Measurements from ENCODE around the gene ZNF385B.

Gene ZNF385B

DNA sequence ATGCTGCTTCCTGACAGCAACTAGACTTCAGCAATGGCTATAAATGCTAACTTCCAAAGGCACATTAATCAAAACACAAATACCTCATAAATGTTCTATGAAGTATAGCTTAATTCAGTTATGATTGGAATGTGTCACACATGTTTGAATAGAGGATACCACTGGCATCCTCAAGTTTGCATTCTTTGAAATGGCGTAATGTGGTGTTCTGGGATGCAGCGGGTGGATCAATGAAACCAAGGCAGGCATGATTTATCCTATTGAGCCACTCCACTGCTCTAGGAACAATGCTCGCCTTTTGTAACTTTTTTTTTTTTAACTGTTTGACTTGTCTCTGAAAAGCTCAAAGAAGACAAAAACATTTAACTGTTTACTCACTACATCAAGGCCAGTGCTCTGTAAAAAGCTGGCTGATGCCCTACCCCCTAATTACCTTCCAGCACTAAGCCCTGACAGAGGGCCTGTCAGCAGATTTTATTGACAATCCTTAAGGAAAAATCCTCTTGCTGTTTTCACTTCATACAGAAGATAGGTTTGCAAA, 318.0 kb downstream of the ZNF385B start:
- FAIRE-seq = no peak

DNA sequence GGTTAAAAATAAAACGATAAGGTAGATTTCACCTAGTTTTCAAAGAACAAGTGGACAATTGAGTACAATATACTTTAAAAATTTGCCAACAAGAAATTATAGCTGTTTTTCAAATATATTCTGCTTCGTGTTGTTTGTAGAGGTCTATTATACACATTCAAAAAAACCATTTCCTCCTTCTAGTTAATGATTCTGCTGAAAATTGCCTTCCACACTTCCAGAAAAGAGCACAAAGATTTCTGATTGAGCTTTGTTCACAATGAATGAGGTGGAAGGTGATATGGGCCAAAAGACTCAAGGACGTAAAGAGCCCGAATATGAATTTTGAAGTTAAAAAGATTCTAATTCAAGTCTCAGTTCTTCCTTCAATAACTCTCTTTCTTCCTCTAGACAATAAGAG, 319.8 kb downstream of the ZNF385B start:
- FAIRE-seq = no peak

GRCh38 chr2:179539124-179539511, 322.3 kb downstream of the ZNF385B start:
- no peak for FAIRE-seq

- no peak for FAIRE-seq
Observed at GRCh38 chr2:179538406-179539123, 322.8 kb downstream of the ZNF385B start.

DNA sequence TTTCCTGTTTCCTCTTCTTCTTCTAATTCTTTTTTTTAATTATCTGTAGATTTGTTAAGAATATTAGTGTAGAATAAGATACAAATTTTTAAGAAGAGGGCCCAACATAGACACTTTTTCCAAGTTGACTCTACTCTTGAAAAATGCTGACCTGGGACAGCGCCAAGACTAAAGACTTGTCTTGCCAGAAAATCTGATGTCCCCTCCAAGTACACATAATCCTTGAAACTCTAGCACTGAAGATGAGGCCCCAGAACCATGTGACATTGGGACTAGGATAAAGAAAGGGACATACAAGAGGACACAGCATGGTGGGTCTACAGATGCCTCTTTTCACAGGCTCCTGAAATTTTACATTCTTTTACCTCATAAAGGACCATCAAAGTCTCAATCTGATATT, 325.2 kb downstream of the ZNF385B start:
- FAIRE-seq = no peak

DNA sequence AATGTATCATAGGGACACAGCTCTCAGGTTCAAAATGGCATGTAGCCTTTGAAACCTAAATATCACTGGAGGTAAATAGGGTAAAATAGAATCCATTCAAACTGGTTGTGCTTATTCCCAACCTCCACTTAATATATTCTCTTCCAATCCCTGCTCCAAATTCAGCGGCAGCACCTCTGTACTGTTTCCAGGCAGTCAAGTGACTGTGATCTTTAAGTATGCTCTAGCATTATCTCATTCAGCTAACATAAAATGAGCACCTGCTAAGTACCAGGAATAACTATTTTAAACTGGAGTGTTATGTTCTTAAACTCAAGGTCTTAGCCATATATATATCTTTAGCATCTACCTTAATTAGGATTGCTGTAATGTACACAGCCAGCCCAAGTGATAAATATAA, 327.5 kb downstream of the ZNF385B start:
- FAIRE-seq = no peak

- no peak for FAIRE-seq
Observed at GRCh38 chr2:179532863-179533278, 328.5 kb downstream of the ZNF385B start.

DNA sequence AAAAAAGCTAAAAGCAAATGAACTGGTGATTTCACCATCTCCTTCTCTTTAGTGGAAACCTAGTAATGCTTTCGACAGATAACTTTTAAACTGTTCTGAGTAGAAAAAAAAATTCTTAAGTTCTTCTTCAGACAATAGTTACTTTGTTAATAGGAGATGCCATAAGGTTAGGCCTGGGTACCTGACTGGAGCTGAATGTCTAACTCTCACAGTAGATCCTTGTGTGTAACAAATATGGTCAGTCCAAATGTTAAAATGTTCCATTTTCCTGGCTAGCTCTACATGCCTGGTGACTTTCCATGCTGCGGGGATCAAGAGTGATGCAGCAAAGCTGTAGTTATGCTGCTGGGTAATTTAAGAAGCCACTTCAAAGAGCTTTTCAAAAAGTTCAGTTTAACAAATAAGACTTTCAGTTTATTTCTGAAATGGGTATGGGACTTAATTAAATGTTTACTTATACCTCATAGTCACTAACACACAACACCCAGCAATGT, 332.8 kb downstream of the ZNF385B start:
- no peak for FAIRE-seq

DNA sequence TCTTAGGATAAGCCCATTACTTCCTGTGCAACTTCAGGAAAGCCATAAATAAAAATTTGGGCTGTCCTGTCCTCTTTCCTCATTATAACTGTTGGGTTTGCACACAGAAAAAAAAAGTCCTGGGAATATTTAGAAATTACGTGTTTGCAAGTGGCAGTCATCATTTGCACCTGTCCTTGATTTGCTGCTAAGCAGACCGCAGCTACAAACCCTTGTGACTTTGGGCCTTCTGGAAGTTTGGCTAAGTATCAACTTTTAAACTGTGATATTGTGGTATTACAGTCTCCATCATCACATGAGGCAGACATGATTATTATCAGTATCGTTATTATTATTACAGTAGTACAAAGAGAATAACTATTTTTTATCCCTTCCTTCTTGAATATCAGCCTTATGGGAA, 336.1 kb downstream of the ZNF385B start:
- no peak for FAIRE-seq

- no peak for FAIRE-seq
Observed at GRCh38 chr2:179524809-179525339, 336.5 kb downstream of the ZNF385B start.

DNA sequence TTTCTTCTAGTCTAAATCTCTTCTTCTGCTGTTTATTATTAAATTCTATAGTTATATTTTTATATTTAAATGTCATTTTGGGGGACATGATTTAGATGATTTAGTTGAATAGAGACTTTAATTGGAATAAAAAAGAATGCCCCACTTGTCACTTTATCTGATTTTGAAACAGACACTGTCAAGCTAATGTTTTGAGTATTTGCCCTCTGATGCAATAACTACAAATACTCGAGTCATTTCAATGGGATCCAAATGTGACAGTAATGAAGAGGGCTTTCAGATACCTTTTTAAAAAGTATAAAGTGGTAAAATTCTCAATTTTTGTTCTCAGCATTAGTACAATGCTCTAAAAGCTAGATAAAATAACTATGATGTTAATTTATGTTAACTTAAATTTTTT, 339.5 kb downstream of the ZNF385B start:
- no peak for FAIRE-seq

GRCh38 chr2:179518830-179519229, 342.6 kb downstream of the ZNF385B start:
- FAIRE-seq = no peak

GRCh38 chr2:179513181-179513580, 348.2 kb downstream of the ZNF385B start:
- no peak for FAIRE-seq

- FAIRE-seq = no peak
Observed at GRCh38 chr2:179512281-179513035, 349.0 kb downstream of the ZNF385B start.

DNA sequence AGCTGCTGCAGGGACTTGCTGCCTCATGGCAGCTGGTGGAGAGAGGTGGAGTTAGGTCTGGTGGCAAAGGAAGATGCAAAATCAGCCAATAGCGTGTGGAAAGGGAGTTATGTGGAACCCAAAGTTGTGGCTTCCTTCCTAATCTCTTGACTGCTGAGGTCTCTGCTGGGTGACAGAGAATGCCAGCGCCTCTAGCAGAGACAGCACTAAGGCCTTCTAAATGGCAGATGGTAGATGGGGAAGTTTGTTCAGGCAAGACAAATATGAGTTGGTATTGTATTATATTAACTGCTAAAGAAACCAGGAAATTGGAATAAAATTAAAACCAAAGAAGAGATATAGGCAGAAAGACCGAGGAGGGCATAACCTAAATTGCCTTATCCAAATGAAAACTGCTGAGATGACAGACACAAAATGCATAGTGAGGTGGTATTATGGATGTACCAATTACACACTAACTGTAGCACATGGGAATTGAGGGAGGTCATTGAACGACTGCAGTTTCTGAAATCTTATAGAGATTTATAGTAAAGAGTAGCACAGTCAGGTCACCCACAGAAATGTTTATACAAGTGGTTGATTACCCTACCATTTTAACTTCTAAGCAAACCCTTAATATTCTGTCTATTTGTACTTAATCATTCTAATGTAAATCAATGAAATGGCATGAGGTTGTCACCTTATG, 350.2 kb downstream of the ZNF385B start:
- no peak for FAIRE-seq

DNA sequence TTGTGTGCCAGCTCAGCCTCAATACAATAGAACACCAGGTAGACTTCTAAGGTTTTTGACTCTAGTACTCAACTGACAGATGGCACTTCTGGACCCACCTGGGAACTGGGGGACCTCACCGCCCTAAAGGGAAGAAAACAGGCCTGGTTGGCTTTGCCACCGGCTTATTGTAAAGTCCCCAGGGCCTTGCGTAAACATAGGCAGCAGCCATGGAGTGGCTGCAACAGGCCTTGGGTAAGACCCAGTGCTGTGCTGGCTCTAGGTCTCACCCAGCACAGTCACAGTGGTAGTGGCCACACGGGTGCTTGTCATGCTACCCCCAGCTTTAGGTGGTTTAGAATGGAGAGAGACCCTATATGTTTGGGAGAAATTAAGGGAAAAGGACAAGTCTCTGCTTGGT, 366.1 kb downstream of the ZNF385B start:
- no peak for FAIRE-seq

- no peak for FAIRE-seq
Observed at GRCh38 chr2:179488563-179488962, 372.8 kb downstream of the ZNF385B start.

DNA sequence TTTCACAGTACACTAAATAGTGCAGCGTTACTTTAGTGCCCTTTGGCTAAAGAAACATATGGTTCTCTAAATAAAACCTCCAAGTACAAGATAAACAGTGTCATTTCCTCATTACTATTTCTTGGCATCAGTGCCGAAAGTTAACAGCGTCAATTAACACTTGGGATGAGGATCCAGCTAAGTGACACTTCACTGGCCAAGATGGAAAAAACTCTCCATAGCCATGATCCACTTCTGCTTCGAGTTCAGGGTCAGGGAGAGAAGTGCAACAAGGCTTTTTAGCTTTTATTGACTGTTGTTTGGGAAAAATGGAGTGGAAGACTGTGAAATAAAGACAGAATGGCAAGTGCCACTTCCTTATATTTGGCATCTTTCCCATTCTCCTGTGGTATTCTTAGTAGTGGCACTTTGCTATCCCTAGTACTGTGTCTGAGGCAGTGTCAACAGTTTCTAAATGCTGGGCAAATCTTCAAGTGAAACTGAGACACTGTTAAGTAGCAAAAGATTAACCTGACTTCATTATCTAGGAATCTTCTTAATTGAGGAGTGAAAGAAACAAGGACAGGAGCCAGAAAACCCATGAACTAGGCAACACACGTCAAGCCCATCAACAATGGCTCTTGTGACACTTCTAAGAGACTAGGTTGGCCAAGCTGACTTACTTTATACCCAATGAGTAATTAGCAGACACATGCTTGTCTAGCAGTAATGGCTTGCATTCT, 374.2 kb downstream of the ZNF385B start:
- no peak for FAIRE-seq

DNA sequence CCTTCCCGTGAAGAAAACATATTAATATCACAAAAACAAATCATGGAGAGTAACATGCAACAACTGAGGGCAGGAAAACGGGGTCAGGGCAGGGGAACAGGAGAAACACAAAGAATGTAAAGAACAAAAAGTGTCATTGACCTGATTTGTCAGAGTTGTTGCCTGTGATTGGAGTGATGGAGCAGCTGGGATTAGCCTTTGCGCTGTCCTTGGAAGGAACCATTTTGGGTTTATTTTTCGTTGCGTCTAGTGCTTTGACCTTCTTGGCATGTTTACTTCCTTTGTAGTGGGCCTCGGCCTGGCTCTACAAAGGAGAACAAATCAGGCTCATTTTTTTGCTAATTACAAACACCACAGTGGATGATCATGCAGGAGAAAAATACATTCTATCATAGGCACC, 378.3 kb downstream of the ZNF385B start:
- no peak for FAIRE-seq

DNA sequence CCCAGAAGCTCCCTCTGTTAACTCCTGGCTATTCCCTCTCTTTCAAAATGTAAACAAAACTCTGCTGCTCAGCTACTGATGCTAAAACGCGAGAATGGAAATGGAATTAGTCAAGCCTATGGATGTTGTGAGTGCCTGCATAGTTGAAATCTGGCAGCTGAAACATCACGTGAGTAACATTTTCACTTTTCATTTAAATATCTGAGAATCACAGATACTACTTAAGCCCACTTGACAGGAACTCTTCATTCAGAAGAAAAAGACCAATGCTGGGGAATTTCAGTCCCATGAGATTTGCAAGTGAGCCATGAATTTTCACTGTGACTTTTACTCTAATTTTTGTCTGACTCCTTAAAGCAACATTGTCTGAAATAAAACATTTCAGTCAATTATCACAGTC, 381.5 kb downstream of the ZNF385B start:
- no peak for FAIRE-seq

GRCh38 chr2:179478771-179479170, 382.6 kb downstream of the ZNF385B start:
- FAIRE-seq = no peak

DNA sequence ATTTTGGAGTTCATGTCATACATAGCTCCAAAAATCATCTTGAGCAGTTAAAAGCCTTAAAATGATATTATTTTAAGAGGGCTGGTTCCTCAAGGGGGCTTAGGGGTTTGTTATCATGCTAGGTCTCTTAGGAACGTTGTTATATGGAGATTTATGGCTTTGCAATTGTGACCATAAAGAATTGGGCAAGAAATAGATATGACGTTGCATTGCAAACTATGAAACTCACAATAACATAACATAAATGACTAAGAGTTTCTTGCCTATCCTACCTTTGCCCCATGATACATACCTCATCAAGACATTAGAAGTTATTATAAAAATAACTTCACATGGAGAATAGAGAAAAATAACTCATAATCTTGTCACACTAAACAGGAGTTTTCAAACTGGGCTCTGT, 390.4 kb downstream of the ZNF385B start:
- FAIRE-seq = no peak

GRCh38 chr2:179470089-179470488, 391.3 kb downstream of the ZNF385B start:
- no peak for FAIRE-seq
